AG09309 (cell line): ENCODE results near the gene HYCC1.
A peak's percentile ranks its signal among the peaks of the same experiment; 100 is the strongest.

Experiments
- DNase-seq: peaks from one replicate; pipeline ENCODE4 v3.0.0-alpha.2; 2010; ENCODE audit warnings: low read depth
- H3K4me3 ChIP-seq: 2 replicates; pipeline ENCODE4 v1.5.1; 2011; ENCODE audit warnings: mild to moderate bottlenecking, low read depth, low read length, moderate library complexity; ENCODE audit not compliant: control insufficient read depth
- CTCF ChIP-seq: IDR thresholded peaks from 2 replicates; pipeline ENCODE4 v1.5.1; 2011; ENCODE audit warnings: mild to moderate bottlenecking, low read depth, low read length, inconsistent platforms; ENCODE audit not compliant: insufficient read depth, control insufficient read depth; ENCODE audit errors: missing control alignments

HYCC1 gene

GRCh38 chr7:22996470-22996869 is 17.5 kb downstream of the HYCC1 start:
- TF ChIP-seq CTCF = no peak
- H3K4me3 ChIP-seq = no peak overlapping the region
- DNase-seq = no peak

- DNase-seq = no peak
- no peak for TF ChIP-seq CTCF
- H3K4me3 ChIP-seq = no peak overlapping the region
Measured at GRCh38 chr7:22995011-22995410, 18.9 kb downstream of the HYCC1 start.

- DNase-seq = no peak
- no peak overlapping the region for H3K4me3 ChIP-seq
- no peak for TF ChIP-seq CTCF
Measured at GRCh38 chr7:22992874-22993840, 20.8 kb downstream of the HYCC1 start.

GRCh38 chr7:22990588-22990949 is 23.4 kb downstream of the HYCC1 start:
- H3K4me3 ChIP-seq = no peak overlapping the region
- DNase-seq = peak; percentile 16
- no peak for TF ChIP-seq CTCF

GRCh38 chr7:22989643-22990587 is 24.0 kb downstream of the HYCC1 start:
- DNase-seq = no peak
- H3K4me3 ChIP-seq = no peak overlapping the region
- TF ChIP-seq CTCF = no peak

GRCh38 chr7:22985436-22985835 is 28.5 kb downstream of the HYCC1 start:
- no peak for DNase-seq
- TF ChIP-seq CTCF = no peak
- H3K4me3 ChIP-seq = no peak overlapping the region
